CD4-positive, alpha-beta T cell treated with Interferon gamma for 1 hour (primary cell): Measurements from ENCODE around the gene GBGT1.

Experiments used
- DNase-seq: peaks from one replicate; pipeline ENCODE4 v3.0.0-alpha.2; 2020

The GBGT1 gene

DNA sequence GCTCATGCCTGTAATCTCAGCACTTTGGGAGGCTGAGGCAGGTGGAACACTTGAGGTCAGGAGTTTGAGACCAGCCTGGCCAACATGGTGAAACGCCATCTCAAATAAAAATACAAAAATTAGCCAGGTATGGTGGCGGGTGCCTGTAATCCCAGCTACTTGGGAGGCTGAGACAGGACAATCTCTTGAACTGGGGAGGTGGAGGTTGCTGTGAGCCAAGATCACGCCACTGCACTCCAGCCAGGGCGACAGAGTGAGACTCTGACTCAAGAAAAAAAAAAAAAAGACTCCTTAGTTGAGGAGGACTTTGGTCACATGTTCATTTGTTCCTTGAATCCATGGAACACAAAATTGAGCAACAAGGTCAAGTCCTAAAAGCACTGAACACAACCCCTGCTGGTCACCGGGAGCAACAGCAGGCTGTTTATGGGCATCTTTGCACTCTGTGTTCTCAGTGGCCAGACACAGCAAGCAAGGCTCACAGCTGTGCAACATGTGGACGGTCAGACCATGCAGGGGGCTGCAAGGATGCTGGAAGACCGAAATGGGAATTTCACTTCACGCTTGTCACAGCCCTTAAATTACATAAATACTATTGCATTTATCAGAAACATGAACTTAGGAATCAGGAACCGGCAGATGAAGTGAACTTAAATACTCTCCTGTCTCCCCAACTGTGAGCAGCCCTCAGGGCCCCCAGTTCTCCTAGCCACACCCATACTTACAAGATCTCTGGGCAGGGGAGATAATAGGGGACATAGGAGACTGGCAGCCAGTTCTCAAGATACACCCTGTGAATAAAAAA is 2.8 kb downstream of the GBGT1 start:
- DNase-seq: peak; percentile 34

DNA sequence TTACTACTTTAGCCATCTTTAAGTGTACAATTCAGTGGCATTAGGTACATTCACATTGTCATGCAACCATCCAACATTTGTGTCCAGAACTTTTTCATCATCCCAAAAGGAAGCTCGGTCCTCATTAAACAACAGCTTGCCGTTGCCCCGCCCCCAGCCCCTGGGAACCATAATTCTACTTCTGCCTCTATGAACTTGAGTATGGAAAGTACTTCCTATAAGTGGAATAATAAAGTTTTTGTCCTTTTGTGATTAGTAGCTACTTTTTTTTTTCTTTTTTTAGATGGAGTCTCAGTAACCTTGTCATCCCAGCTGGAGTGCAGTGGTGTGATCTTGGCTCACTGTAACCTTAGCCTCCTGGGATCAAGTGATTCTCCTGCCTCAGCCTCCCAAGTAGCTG is 5.0 kb downstream of the GBGT1 start:
- no peak for DNase-seq

DNA sequence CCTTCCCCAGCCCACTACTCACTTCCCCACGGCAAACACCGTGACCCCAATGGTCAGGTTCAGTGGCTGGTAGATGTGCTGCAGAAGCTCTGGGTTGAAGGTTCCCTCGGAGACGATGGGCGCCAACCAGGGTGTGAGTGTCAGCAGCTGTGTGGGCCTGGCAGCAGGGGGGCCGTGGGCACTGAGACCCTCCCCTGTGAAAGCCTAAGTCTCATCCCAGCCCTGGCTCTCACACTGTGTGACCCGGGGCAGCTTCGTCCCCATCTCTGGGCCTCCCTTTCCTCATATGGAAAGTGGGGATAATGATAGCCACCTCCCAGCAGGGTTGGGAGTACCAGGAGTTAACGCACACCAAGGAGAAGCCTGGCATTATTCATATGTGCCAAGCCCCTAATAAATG is 8.6 kb downstream of the GBGT1 start:
- DNase-seq: no peak

DNA sequence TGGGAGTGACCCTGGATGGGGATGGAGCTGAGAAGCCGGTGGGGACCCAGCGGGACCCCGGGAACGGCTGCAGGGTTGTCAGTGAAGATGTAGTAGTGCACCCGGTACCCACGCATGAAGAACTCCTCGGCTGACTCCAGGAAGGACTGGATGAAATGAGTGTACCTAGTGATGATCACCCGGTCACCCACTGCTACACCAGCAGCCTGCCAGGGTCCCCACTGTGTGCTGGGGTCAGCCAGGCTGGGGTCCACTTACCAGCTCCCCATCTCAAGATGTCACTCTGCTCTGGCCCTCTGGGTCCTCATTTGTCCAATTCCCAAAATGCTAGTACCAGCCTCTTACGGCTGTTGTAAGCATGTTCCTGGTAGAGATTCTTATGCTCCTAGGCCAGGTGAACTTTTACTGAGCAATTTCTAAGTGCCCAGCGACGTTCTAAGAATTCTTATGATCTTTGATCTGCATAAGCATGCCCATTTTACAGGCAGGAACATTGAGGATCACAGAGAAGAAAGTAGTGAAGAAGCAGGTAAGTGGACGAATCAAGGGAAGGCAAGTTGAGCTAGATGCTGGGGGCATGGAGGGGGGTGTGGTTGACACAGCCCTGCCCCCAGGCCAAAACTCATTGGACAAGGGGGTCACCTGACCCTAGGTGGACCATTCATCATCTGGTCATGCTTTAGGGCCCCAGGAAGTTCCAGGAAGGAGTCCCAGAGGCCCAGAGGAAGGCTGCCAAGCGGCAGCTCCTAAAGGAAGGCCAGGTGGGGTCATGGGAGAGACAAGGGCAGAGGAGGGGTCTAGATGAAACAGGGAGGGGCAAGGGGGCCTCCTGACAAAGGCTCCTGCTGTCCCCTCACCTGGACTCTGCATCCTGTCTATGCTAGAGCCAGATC is 9.4 kb downstream of the GBGT1 start:
- DNase-seq: no peak

DNA sequence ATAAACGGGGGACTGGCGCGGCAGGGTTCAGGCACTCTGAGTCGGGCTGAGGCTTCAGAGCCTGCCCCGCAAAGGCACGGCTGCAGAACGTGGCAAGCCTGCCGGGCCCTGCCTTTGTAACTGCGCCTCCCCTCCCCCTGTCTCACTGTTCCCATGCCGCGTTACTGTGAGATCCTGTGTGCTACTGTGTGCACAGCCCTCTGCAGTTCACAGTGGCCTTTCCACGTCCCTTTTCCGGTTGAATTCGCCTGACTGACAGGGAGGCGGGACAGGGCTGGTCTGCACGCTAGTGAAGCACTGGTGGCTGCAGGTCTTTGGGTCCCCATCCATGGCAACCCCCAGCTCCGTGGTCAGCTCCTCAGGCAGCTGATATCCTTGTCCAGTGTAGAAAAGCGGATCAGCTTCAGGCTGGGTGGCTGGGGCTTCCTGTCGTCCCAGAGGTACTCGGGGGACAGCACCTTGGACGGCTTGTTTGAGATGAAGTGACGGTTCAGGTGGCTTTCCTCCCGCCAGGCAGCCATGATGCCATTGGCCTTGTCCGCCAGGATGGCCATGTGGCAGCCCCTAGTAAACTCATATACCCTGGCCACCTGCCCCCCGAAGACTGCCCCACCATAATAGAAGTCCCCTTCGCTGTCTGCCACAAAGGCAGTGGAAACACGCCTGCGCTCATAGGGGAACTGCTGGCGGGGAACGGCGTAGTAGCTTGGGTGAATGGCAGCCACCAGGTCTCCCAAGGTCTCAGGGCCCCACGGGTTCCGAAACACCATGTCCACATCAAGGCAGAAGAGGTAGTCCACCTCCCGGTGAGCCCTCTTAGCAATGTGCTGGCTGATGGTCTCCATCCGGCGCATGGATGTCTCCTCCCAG is 10.3 kb downstream of the GBGT1 start:
- DNase-seq: no peak

DNA sequence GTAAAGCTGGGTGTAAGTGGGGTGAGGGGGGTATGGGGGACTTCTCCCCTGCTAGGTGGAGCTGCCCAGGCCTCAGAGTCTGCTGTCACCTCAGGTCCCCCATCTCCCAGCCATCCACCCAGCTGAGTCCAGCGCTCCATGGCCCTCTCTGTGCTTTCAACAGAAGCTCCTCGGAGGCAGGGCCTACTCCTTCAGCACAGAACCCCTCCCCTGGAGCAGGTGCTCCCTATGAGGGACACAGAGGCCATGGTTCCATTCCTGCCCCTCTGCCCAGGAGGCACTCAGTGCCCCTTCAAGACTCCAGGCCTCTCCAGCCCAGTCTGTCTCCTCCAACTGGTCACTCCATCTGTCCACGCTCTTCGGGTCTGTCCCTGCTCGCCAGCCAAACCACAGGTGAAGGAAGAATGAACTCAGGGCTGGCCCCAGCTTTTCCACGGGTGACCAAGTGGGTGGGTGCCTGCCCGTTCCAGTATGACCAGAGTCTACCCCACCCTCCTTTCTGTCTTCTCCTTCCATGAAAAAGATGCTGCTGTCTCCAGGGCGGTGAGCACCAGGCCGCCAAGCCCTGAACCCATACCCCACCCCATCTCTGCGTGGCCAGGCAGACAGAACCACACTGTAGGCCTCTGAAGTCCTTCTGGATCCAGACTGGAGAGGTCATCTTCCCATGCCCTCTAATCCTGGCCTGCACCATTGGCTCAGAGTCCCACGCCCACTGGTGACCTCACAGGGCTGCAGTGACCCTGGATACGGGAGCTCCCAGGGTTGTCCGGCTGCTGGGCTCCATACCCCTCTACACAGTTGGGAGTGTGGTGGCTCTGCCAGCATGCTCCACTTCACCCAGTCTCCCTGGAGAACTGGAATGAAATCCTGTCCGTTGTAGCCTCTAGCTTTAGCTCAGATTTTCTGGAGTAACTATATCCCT is 11.9 kb downstream of the GBGT1 start:
- DNase-seq: no peak

DNA sequence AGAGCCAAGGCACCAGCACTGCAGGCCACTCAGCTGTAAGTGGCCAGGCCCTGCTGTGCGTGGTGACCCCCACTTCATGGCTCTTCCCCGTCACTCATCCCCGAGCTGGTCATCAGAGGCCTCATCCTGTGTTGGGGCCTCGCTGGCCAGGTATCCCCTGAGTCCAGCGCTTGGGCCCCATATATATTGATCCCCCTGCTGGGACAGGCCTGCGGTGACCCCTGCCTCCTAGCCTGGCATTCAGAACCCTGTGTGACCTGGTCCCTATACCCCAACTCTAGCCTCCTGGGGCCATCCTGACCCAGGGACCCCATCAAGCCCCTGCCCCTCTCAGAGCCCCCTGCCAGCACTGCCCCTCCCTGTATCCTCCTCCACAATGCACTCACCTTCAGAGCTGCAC is 12.7 kb downstream of the GBGT1 start:
- DNase-seq: no peak

DNA sequence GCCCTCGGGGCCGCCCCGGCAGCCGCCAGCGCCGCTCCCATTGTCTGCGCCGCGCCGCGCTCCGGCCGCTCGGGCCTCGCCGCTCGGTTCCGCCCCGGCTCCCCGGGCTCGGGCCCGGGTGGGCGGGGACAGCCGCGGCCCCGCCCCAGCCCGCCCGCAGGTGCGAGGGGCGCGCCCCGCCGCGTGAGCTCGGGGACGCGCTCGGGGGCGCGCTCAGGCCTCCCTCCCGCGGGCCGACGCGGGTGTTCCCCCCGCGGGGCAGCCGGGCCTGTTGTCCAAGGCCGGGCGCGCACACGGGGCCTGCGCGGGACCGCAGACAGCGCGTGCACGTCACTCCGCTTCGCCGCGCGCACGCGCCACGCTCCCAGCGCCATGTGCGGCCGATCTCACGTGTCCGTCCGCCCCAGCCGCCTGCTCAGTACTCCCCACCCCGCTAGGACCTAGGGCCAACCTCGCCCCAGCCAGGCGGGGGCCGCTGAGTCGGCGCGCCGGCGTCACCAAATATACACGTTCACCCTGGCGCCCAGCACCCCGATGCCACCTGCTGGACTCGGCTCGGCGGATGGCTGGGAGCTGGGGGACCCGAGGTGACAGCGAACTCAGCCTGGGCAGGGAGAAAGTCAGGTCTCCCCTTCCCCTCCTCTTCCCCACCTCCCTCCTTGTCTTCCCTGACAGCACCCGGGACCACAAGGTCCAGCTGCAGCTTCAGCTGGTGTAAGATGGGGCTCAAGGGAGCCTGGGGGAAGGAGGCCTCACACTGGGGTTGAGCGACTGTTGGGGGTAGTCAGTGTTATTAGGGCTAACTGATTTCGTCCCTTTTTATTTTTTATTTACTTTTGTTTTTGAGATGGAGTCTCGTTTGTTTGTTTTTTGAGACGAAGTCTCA is 14.3 kb downstream of the GBGT1 start:
- DNase-seq: peak; percentile 88

DNA sequence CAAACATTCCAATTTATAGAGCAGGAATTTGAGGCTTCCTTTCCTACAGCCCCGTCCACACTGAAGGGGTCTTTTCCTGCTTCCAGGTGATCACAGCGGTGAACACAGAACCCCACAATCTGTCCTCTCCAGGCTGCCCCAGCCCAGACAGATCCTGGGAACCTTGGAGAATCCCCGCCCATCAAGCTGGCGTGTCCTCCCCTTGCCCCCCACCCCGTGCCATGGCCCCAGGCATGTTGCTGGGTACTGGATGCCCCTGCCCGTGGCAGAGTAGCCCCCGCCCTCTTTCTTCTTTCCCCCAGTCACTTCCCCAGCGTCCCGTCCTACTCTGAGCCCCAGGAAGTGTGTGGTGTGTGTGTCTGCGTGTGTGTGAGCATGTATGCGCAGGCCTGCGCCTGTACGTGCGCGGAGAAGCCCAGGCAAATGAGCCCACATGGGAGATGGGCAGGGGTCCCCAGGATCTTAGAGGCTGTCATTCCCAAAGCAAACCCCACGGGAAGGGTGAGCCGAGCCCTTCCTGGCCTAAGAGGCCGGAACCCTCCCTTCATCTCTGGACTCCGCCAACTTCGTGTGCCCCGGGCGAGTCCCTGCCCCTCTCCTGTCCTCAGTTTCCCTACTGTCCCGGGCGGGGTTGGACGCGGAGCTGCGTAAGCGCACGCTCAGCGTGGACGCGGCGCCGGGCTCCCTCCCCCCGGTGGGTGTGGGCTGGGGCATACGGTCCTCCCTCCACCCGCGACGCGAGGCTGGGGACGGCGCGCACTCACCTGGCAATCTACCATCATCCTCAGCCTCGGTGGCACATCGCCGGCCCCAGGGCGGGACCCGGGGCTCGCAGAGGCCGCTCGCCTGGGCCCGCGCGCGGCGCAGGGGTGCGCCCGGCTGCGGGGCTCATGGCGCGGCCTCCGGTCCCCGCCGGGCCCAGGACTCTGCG is 15.2 kb downstream of the GBGT1 start:
- peak; percentile 79 for DNase-seq

DNA sequence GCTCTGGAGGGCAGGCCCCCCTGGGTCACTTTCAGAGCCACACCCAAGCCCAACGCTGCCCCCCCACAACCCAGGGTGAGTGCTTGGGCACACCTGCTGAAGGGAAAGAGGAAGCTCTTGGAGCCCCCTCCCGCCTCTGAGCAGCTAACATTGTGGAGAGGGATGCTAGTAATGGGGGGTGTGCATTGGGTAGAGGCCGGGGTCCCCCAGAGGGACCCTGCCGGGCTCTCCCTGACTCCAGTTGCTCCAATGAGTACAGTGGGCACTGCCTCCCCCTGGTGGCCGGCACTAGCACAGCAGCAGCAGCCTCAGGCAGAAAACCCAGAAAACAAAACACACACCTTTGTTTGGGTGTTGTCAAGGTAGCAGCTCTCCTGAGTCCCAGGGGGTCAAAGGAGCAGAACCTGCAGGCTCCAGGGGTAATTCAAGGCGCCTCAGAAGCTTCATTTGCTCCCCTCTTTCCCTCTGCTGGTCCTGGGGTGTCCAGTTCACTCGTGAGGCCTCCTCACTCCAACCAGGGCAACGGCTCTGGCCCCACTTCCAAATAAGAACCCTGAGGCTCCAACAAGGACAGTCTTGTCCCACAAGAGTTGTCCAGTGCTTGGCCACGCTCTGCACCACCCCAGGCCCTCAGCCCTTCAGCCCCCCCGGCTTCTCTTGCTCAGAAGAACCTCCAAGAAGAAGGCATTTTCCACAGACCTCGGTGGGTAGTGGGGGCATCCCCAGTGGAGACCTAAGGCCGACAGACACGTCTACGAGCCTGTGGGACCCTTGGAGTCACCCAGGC is 16.1 kb downstream of the GBGT1 start:
- peak; percentile 87 for DNase-seq

DNA sequence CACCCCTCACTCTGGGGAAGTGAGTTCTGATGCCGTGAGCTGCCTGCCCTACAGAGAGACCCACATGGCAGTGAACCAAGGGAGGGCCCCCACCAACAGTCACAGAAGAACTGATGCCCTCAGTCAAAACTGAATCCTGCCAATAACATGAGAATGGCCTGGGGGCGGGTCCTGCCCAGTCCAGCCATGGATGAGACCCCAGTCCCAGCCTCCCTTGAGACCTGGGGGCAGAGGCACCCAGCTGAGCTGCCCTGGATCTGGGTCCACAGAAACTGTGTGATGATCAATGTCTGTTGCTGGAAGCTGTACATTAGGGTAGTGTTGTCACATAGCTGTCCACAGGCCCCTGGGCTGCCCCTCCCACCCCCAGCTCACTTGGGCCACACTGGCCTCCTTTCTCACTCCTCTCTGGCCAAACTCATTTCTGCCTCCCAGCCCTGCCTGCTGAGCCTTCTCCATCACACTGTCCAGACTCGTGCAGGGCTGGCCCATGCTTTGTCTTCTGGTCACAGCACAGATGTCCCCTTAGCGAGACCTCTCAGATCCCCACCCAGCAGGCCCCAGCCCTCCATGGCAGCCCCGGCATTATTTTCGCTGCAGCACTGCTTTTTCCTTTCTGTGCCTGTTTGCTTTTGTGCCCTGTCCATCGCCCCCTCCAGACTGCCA is 16.8 kb downstream of the GBGT1 start:
- DNase-seq: no peak

DNA sequence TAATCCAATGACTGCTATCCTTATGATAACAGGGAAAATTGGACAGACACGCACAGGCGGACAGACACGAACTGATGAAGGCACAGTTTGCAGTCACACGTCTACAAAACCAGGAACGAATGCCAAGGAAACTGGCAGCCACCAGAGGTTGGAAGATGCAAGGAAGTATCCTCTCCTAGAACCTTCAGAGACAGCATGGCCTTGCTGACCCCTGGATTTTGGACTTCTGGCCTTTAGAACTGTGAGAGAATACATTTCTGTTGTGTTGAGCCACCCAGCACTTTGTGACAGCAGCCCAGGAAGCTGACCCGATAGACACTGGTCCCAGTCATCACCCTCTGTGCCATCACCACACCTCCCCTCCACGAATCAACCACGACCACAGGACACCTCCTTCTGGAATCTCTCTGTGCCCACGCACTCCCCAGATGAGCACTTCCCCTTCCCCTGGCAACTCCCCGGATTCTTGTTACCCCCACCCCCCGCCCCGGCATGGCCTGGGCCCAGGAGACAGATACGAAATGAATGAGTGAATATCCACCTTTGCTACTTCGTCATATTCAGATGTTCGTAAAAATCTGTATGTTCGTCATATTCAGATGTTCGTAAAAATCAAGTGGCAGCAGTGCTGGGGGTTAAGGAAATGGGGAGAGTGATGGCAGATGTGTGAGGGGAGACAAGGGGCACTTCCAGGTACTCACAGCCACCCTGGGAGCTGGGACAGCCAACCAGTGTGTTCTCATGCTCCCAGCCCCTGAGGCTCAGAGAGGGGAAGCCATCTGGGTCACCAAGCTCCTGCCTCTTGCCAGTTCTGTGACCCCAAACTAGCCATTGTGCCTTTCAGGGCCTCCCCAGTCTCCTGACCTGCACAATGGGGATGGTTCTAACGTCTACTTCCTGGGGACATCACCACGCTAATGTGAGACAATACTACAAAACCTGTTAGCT is 18.5 kb downstream of the GBGT1 start:
- DNase-seq: no peak

DNA sequence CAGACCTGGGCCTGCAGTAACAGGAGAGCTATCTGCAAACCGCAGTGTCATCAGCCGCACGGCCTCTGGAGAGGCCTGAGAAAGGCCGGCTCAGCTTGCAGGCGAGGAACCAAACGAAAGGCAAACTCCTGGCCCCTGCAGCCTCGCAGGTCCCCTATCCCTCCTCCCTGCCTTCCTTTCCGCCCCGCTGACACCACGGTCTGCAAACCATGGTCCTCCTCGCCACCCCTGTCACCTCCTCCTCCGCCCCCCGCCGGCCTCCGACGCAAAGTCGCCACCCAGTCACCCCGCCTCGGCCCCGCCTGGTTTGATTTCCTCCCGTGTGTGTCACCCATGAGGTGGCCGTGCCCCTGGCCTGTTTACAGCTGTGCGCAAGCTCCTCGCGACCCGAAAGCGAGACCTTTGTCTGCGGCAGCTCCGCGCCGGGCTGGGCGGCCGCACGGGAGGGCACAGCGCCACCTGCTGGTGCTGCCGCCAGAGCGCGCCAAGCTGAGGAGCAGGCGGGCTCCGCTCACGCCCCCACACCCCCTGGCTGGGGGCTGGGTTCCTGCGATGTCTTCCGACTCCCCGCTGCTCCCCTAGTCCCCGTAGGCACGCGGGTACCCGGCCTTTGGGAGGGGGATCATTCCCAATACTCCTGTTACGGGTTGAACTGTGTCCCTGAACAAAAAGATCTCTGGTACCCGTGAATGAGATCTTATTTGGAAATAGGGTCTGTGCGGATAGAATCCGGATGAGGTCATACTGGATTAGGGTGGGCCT is 19.4 kb downstream of the GBGT1 start:
- DNase-seq: peak; percentile 93

DNA sequence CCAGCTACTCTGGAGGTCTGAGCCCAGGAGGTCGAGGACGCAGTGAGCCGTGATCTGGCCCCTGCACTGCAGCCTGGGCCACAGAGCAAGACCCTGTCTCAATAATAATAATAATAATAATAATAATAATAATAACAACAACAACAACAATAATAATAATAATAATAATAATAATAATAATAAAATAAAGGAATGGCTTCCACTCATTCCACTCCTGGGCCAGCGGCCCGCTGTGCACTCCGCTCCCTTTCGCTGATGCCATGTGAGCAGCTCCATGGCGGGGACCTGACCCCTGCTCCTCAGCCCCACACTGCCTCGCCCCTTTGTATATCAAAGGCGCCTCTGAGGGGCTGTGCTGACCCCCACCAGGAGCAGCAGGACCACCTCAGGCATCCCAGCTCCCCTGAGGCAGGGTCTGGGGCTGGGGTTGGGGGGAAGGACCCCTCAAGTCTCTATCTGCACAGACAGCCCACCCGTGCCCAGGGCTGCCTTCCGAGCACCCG is 20.0 kb downstream of the GBGT1 start:
- no peak for DNase-seq

DNA sequence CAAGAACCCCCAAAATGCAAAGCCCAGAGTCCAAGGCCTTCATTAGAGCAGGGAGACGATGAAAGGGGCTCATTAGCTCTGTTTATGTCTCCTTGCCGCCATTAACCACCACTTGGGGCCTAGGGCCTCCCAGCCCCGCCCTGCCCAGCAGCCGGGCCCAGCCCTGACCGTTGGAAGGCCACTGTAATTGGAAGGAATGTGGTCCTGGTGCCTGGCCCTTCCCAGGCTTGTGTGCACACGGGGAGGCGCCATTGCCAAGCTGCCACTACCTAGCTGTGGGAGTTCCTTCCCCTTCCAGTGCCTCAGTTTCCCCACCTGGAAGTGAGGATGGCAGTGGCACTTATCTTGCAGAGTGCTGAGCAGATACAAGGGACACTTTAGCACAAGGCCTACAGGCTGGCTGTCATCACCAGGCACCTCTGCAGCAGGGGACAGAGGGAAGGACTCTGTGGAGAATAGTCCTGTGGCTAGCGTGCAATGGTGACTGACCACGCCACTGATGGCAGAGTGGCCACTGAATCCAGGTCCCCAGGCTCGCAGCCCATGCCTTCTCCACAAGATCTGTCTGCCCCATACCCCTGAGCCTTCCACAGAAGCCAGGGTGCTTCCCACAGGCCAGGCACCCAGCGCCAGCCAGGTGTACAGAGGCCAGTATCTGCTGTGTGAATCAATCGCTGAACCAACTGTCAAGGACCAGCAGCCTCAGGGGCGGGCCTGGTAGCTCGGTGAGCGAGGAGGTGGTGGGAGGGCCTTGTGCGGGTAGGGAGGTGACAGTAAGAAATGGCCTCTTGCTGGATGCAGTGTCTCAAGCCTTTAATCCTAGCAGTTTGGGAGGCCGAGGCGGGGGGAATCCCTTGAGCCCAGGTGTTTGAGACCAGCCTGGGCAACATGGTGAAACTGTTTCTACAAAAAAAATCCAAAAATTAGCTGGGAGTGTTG is 20.8 kb downstream of the GBGT1 start:
- peak; percentile 54 for DNase-seq
